Stomach (tissue), 4 donors: Measurements from ENCODE around the gene FAIM2.

Source experiments
- EP300 ChIP-seq: sonication (generic); formaldehyde crosslinking; IDR thresholded peaks from one replicate; pipeline ENCODE4 v1.6.1; 2017; ENCODE audit warnings: antibody characterized with exemption
- POLR2A ChIP-seq, 4 donors: fragments of 450-650 bp; IDR thresholded peaks; one replicate each; pipeline ENCODE4 v1.6.1; 2016; ENCODE audit warnings: antibody characterized with exemption in 4 of 4, control low read depth in 2 of 4, mild to moderate bottlenecking in 1 of 4, moderate library complexity in 1 of 4
- POLR2AphosphoS5 ChIP-seq, 3 donors: sonication (generic); formaldehyde crosslinking; IDR thresholded peaks; one replicate each; pipeline ENCODE4 v1.6.1; 2016; ENCODE audit warnings: antibody characterized with exemption in 3 of 3
- TF ChIP-seq, protein P1 (sequence below), 7 experiments: fragments of 450-650 bp in 4 of 7; fragments of 200-600 bp in 3 of 7; sonication (generic) in 3 of 7; IDR thresholded peaks; one replicate each; pipeline ENCODE4 v1.5.1; 2016 to 2019; ENCODE audit warnings: antibody characterized with exemption in 7 of 7, control low read depth in 2 of 7, mild to moderate bottlenecking in 1 of 7

GRCh38 chr12:49903700-49904423 is at the start of gene FAIM2:
- TF ChIP-seq, protein P1, sequence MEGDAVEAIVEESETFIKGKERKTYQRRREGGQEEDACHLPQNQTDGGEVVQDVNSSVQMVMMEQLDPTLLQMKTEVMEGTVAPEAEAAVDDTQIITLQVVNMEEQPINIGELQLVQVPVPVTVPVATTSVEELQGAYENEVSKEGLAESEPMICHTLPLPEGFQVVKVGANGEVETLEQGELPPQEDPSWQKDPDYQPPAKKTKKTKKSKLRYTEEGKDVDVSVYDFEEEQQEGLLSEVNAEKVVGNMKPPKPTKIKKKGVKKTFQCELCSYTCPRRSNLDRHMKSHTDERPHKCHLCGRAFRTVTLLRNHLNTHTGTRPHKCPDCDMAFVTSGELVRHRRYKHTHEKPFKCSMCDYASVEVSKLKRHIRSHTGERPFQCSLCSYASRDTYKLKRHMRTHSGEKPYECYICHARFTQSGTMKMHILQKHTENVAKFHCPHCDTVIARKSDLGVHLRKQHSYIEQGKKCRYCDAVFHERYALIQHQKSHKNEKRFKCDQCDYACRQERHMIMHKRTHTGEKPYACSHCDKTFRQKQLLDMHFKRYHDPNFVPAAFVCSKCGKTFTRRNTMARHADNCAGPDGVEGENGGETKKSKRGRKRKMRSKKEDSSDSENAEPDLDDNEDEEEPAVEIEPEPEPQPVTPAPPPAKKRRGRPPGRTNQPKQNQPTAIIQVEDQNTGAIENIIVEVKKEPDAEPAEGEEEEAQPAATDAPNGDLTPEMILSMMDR (IDR thresholded peaks at IDR 0.05), result no peak
- no peak for TF ChIP-seq POLR2A (IDR thresholded peaks at IDR 0.05)
- no peak for TF ChIP-seq POLR2AphosphoS5 (IDR thresholded peaks at IDR 0.05)
- TF ChIP-seq EP300, result no peak
